Keratinocyte (primary cell): Measurements from ENCODE around the gene PHF5A.

Source experiments
- EZH2 ChIP-seq: IDR thresholded peaks from one replicate; pipeline ENCODE4 v1.6.1; 2012; ENCODE audit warnings: inconsistent platforms, mild to moderate bottlenecking, low read length, moderate library complexity
- TF ChIP-seq, protein P1 (sequence below), 3 experiments: IDR thresholded peaks in 1 of 3; conservative IDR thresholded peaks in 1 of 3; optimal IDR thresholded peaks in 1 of 3; 2 replicates in 2 of 3; 3 replicates in 1 of 3; pipeline versions ENCODE3 to v1.5.1; 2011; ENCODE audit warnings: low read length in 3 of 3, mild to moderate bottlenecking in 3 of 3, moderate library complexity in 2 of 3, control low read depth in 1 of 3, inconsistent platforms in 1 of 3; ENCODE audit not compliant: insufficient read depth in 2 of 3; ENCODE audit errors: extremely low read depth in 1 of 3

DNA sequence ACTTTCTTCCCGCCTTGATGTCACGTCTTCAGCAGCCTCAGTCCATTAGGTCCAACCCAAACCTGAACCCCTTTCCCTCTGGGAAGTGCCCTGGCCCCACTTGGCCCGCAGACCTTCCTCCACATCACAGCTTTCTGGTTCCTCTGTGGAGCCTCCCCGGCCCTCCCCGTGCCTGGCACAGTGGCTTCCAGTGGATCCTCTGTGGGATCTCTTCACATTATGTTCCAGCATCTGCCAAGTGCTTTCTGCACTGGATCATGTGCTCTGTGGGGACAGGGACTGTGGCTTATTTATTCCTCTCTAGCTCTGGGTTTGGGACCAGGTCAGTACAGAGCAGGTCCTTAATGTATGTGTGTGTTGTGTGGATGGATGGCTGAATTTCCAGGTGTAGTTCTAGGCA is 44.9 kb upstream of the PHF5A start:
- TF ChIP-seq, protein P1, sequence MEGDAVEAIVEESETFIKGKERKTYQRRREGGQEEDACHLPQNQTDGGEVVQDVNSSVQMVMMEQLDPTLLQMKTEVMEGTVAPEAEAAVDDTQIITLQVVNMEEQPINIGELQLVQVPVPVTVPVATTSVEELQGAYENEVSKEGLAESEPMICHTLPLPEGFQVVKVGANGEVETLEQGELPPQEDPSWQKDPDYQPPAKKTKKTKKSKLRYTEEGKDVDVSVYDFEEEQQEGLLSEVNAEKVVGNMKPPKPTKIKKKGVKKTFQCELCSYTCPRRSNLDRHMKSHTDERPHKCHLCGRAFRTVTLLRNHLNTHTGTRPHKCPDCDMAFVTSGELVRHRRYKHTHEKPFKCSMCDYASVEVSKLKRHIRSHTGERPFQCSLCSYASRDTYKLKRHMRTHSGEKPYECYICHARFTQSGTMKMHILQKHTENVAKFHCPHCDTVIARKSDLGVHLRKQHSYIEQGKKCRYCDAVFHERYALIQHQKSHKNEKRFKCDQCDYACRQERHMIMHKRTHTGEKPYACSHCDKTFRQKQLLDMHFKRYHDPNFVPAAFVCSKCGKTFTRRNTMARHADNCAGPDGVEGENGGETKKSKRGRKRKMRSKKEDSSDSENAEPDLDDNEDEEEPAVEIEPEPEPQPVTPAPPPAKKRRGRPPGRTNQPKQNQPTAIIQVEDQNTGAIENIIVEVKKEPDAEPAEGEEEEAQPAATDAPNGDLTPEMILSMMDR (optimal IDR thresholded peaks at IDR 0.05 in 1 of 3, IDR thresholded peaks at IDR 0.05 in 1 of 3, conservative IDR thresholded peaks at IDR 0.05 in 1 of 3; ENCODE audit: extremely low read depth in 1 of 3, insufficient read depth in 2 of 3, low read length in 3 of 3): no peak
- TF ChIP-seq EZH2: no peak
